ENCODE data around the gene FAM181B.

FAM181B gene

DNA sequence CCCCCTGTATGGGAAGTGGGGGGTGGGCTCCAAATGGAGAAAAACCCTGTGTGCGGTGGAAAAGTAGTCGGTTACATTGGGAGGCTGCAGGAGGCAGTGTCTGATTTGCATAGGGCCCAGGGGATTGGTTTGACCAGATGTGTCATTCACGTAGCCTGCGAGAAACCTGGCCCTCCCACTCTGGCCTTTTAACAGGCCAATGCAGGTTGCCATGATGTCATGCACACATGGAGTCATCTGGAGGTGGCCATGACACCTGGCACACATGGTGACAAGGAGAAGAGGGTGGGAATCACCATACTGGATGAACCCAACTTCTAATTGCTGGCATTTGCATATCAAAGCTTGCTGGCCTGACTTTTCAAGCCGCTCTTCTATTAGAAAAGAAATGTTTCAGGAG is 50.6 kb downstream of the FAM181B start:
- DNase-seq (ENCODE audit: low spot score) = no peak

DNA sequence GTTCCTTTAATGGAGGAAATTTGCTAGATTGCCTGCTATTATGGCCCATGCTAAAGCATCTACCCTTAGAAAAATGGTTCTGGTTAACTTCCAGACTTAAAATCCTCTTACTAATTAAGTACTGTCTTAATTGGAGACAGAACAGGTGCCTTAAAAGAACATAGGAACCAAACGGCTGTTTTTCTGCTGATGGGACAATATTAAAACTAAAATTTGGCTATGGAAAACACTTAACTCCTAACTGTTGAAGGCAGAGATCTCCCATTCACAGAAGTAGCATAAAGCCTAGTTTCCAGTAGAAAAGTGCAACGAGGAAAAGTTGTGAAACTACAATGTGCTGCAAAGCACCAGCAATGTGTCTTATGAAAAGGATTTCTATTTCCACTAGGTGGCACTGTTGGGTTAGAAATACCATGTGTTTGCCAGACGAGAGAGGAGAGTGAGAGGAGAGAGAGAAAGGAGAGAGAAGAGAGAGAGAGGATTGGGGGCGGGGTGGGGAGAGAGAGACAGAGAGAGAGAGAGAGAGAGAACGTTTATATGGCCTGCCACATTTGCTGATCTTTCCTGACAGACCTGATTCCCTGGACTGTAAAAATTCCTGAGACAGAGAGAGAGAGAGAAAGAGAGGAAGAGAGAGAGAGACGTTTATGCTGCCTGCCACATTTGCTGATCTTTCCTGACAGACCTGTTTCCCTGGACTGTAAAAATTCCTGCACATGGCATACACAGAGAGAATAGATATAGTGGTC is 51.5 kb downstream of the FAM181B start:
- DNase-seq (ENCODE audit: low spot score) = no peak

DNA sequence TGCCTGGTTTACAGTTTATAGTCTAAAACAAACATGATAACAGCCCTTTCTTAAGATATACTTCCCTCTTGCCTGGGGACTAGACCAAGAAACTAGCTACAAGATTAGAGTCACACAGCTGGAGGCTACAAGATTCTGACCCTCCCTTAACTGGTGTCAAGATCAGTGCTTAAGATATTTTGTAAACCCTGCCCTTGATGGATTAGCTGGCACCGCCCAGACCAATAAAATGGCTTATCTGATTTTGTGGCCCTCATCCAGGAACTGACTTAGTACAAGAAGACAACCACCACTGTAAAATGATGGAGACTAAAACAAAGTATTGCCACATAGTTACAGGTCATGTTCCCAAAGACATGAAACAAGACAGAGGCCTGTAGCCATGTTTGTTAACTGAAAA is 53.4 kb downstream of the FAM181B start:
- DNase-seq (ENCODE audit: low spot score) = no peak
